DOHH2 (cell line): ENCODE data around the gene MAB21L3.

Source experiments
- H3F3A ChIP-seq: fragments of 200-600 bp; sonication (generic), shearing (Covaris generic); 2 replicates; pipeline ENCODE4 v1.6.0; 2016; ENCODE audit warnings: antibody characterized with exemption, mild to moderate bottlenecking; ENCODE audit not compliant: control insufficient read depth, insufficient read depth
- H3K27ac ChIP-seq: fragments of 200-600 bp; sonication (generic); 2 replicates; pipeline ENCODE4 v1.5.1; 2014; ENCODE audit warnings: low read depth, mild to moderate bottlenecking, low read length, moderate library complexity
- H3K27me3 ChIP-seq: fragments of 200-600 bp; sonication (generic); 2 replicates; pipeline ENCODE4 v1.6.1; 2014; ENCODE audit warnings: mild to moderate bottlenecking, low read length, mixed read lengths; ENCODE audit not compliant: control insufficient read depth
- H3K36me3 ChIP-seq: fragments of 200-600 bp; sonication (generic); 2 replicates; pipeline ENCODE4 v1.6.1; 2014; ENCODE audit warnings: mild to moderate bottlenecking, low read length, moderate library complexity, mixed read lengths; ENCODE audit not compliant: control insufficient read depth
- H3K4me1 ChIP-seq: fragments of 200-600 bp; sonication (generic); 2 replicates; pipeline ENCODE4 v1.6.1; 2014; ENCODE audit warnings: mild to moderate bottlenecking, low read length, mixed read lengths; ENCODE audit not compliant: control insufficient read depth
- H3K4me2 ChIP-seq: fragments of 200-600 bp; sonication (generic); 2 replicates; pipeline ENCODE4 v1.6.0; 2014; ENCODE audit warnings: mild to moderate bottlenecking, low read length, moderate library complexity
- H3K4me3 ChIP-seq: fragments of 200-600 bp; sonication (generic); 2 replicates; pipeline ENCODE4 v1.5.1; 2014; ENCODE audit warnings: mild to moderate bottlenecking, low read length, mixed read lengths
- H3K79me2 ChIP-seq: fragments of 200-600 bp; sonication (generic); 2 replicates; pipeline ENCODE4 v1.6.1; 2014; ENCODE audit warnings: mild to moderate bottlenecking, low read length, mixed read lengths; ENCODE audit not compliant: control insufficient read depth
- H3K9me2 ChIP-seq: fragments of 200-600 bp; sonication (generic); replicated peaks from 2 replicates; pipeline ENCODE4 v1.6.1; 2014; ENCODE audit warnings: mild to moderate bottlenecking, low read length, mixed read lengths; ENCODE audit not compliant: control insufficient read depth
- H3K9me3 ChIP-seq: fragments of 200-600 bp; sonication (generic); 2 replicates; pipeline ENCODE4 v1.6.1; 2014; ENCODE audit warnings: antibody characterized with exemption, low read length, mixed read lengths; ENCODE audit not compliant: control insufficient read depth, insufficient read depth
- H4K20me1 ChIP-seq: fragments of 200-600 bp; sonication (generic); 2 replicates; pipeline ENCODE4 v1.6.0; 2014; ENCODE audit warnings: low read depth, mild to moderate bottlenecking, antibody characterized with exemption, low read length, moderate library complexity; ENCODE audit not compliant: control insufficient read depth, insufficient read depth
- EZH2phosphoT487 ChIP-seq: fragments of 200-600 bp; sonication (generic); IDR thresholded peaks from 2 replicates; pipeline ENCODE4 v1.6.1; 2017; ENCODE audit warnings: borderline replicate concordance, mild to moderate bottlenecking, antibody characterized with exemption, low read length, moderate library complexity, mixed read lengths
- TF ChIP-seq, protein P1 (sequence below): fragments of 200-600 bp; sonication (generic); IDR thresholded peaks from one replicate; pipeline ENCODE4 v1.5.1; 2014; ENCODE audit warnings: antibody characterized with exemption, mild to moderate bottlenecking, low read depth, low read length; ENCODE audit not compliant: poor library complexity, severe bottlenecking

Gene MAB21L3

DNA sequence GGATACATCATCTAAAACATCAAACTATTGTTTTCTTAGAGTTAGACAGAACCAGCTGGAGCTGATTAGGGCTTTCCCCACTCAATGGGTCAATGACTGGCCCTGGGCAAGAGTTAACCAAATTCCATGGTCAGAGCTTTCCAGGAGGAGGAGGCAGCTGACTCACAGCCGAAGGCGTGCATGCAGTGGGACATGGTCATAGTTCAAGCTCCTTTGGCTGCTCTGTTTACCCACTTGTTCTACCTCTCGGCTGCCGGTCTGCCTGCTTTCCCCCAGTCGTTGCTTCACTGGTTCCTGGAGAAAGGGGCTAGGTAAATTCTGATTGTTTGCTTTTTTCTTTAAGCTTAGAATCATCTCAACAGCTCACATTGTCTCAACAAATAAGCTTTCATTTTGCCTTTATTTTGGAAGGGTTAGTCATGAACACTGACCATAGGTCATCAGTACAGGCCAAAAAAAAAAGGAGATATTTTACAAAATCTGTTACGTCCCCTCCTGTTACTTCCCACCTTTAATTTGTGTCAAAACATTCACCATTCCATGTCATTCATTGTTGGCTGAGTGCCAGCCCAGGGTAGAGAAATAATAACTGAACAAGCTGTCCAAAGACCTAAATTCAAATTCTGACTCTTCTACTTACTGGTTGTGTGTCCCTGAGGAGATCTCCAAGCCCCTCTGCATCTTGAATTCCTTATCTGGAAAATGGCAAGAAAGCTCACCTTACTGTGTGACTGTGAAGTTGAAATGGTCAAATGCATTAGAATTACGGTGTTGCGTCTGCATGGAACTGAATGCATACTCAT, 12.0 kb downstream of the MAB21L3 start:
- Histone ChIP-seq H3K36me3 (no peaks in the 10 kb centered on the region), H3K27me3 (peaks cover 20% of the 10 kb centered on the region), H3K27ac (no peak overlapping the region), H3F3A (no peaks in the 10 kb centered on the region), H4K20me1 (no peaks in the 10 kb centered on the region), H3K4me3 (no peak overlapping the region), H3K4me1 (no peaks in the 10 kb centered on the region), H3K79me2 (no peaks in the 10 kb centered on the region), H3K9me2 (no peaks in the 10 kb centered on the region), H3K4me2 (no peak overlapping the region), H3K9me3 (no peaks in the 10 kb centered on the region)
- no peak for TF ChIP-seq EZH2phosphoT487
- TF ChIP-seq, protein P1, sequence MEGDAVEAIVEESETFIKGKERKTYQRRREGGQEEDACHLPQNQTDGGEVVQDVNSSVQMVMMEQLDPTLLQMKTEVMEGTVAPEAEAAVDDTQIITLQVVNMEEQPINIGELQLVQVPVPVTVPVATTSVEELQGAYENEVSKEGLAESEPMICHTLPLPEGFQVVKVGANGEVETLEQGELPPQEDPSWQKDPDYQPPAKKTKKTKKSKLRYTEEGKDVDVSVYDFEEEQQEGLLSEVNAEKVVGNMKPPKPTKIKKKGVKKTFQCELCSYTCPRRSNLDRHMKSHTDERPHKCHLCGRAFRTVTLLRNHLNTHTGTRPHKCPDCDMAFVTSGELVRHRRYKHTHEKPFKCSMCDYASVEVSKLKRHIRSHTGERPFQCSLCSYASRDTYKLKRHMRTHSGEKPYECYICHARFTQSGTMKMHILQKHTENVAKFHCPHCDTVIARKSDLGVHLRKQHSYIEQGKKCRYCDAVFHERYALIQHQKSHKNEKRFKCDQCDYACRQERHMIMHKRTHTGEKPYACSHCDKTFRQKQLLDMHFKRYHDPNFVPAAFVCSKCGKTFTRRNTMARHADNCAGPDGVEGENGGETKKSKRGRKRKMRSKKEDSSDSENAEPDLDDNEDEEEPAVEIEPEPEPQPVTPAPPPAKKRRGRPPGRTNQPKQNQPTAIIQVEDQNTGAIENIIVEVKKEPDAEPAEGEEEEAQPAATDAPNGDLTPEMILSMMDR, result no peak

GRCh38 chr1:116123837-116124533, 12.8 kb downstream of the MAB21L3 start:
- no peaks in the 10 kb centered on the region for H3K9me3 ChIP-seq
- peaks cover 20% of the 10 kb centered on the region for H3K27me3 ChIP-seq
- H3K4me2 ChIP-seq, result no peak overlapping the region
- H3K4me3 ChIP-seq, result no peak overlapping the region
- H3K36me3 ChIP-seq, result no peaks in the 10 kb centered on the region
- no peak for TF ChIP-seq EZH2phosphoT487
- TF ChIP-seq, protein P1, result no peak
- no peaks in the 10 kb centered on the region for H3K4me1 ChIP-seq
- no peaks in the 10 kb centered on the region for H3K9me2 ChIP-seq
- no peak overlapping the region for H3K27ac ChIP-seq
- no peaks in the 10 kb centered on the region for H4K20me1 ChIP-seq
- H3K79me2 ChIP-seq, result no peaks in the 10 kb centered on the region
- no peaks in the 10 kb centered on the region for H3F3A ChIP-seq

DNA sequence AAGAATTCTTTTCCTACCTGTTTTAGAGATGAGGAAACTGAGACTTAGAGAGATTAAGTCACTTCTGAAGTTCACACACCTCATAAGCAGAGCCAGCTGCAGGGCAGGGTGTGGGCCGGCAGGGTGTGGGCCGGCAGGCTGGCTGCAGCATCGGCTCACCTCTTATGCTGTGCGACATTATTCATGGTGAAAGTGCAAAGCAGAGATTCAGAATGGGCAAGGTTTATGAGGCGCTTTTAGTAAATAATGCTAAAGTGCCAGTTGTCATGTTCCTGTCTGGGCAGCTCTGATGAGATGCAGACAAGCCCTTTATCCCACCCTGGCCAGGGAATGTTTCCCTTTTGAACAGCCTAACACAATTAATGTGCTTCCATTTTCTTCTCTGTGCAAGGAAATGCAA, 14.6 kb downstream of the MAB21L3 start:
- Histone ChIP-seq H3K27ac (no peak overlapping the region), H3K9me2 (no peaks in the 10 kb centered on the region), H3K27me3 (peaks cover 20% of the 10 kb centered on the region), H3K79me2 (no peaks in the 10 kb centered on the region), H3K4me3 (no peak overlapping the region), H3K4me2 (no peak overlapping the region), H4K20me1 (no peaks in the 10 kb centered on the region), H3F3A (no peaks in the 10 kb centered on the region), H3K36me3 (no peaks in the 10 kb centered on the region), H3K4me1 (no peaks in the 10 kb centered on the region), H3K9me3 (no peaks in the 10 kb centered on the region)
- no peak for TF ChIP-seq EZH2phosphoT487
- TF ChIP-seq, protein P1, result no peak
